ENCODE results near the gene CEL.
"Not testable (repeated sequence)": the region's sequence is repeated elsewhere in the genome, so short reads cannot be mapped to it uniquely, and the experiment has no call there.

The CEL gene

GRCh38 chr9:133061764-133062145 lies at the start of gene CEL:
CEL (plus strand) TSS chr9:133061981; CDS start chr9:133062003, 22 bp downstream.
- DNase-seq, result not testable (repeated sequence)

GRCh38 chr9:133014696-133015095 lies 47.1 kb upstream of the CEL start:
- no peak for DNase-seq

- DNase-seq, result peak; percentile 11 to 33
Observed at GRCh38 chr9:133023117-133023890, 38.5 kb upstream of the CEL start.

GRCh38 chr9:133026426-133026825 lies 35.4 kb upstream of the CEL start:
- DNase-seq, result no peak

GRCh38 chr9:133027134-133027533 lies 34.6 kb upstream of the CEL start:
- DNase-seq, result no peak

- DNase-seq, result no peak
Observed at GRCh38 chr9:133028221-133028620, 33.6 kb upstream of the CEL start.

- DNase-seq, result no peak
Observed at GRCh38 chr9:133029994-133030316, 31.8 kb upstream of the CEL start.

GRCh38 chr9:133030317-133031129 lies 31.3 kb upstream of the CEL start, which contains the start of gene GTF3C5:
GTF3C5 (plus strand) TSS chr9:133030997; CDS start chr9:133031012, 15 bp downstream.
- DNase-seq, result peak; percentile 95 to 96

GRCh38 chr9:133031130-133031422 lies 30.7 kb upstream of the CEL start:
- DNase-seq, result no peak

GRCh38 chr9:133031496-133031911 lies 30.3 kb upstream of the CEL start:
- DNase-seq, result no peak

GRCh38 chr9:133032171-133032570 lies 29.6 kb upstream of the CEL start:
- DNase-seq, result no peak

- no peak for DNase-seq
Observed at GRCh38 chr9:133035669-133036068, 26.1 kb upstream of the CEL start.

GRCh38 chr9:133037775-133038515 lies 23.8 kb upstream of the CEL start:
- no peak for DNase-seq

GRCh38 chr9:133040892-133041479 lies 20.8 kb upstream of the CEL start:
- peak; percentile 31 to 41 for DNase-seq

- no peak for DNase-seq
Observed at GRCh38 chr9:133041958-133042357, 19.8 kb upstream of the CEL start.

GRCh38 chr9:133042676-133043075 lies 19.1 kb upstream of the CEL start:
- no peak for DNase-seq

GRCh38 chr9:133043449-133044035 lies 18.2 kb upstream of the CEL start:
- DNase-seq, result no peak

- DNase-seq, result no peak
Observed at GRCh38 chr9:133044125-133044524, 17.7 kb upstream of the CEL start.

- no peak for DNase-seq
Observed at GRCh38 chr9:133044661-133045060, 17.1 kb upstream of the CEL start.

GRCh38 chr9:133045132-133045531 lies 16.6 kb upstream of the CEL start:
- no peak for DNase-seq

- DNase-seq, result no peak
Observed at GRCh38 chr9:133046196-133046899, 15.4 kb upstream of the CEL start.

- no peak for DNase-seq
Observed at GRCh38 chr9:133046900-133047295, 14.9 kb upstream of the CEL start.

All from CD4-positive, alpha-beta T cell treated with Interleukin-1 beta for 1 hour (primary cell).